GM12878 (cell line): ENCODE results near the gene ZDHHC1. TPM values are rescaled to one million over a fixed set of nuclear protein-coding genes. Genes with fewer than 3 reads are reported as not detected.

Source experiments
- ATAC-seq: fragments of 200-7000 bp; cut with Tn5 transposase; 3 replicates; pipeline ENCODE4 v1.9.1; 2020; ENCODE audit warnings: mild to moderate bottlenecking, moderate library complexity
- BruUV-seq: library from RNA; stranded (reverse); fragments of 400-500 nt; replicated peaks from 2 replicates; lab custom pipeline; 2021; lab: Mats Ljungman, UMichigan
- CTCF ChIA-PET: fragments of 300-600 bp; sonication (Branson Sonifier 250); formaldehyde crosslinking; extraction: SDS; loops from one replicate; lab custom pipeline; 2021; ENCODE audit warnings: inconsistent platforms; lab: Yijun Ruan, JAX
- POLR2A ChIA-PET: fragments of 350-600 bp; formaldehyde crosslinking; extraction: SDS; loops from one replicate; lab custom pipeline; 2021; ENCODE audit warnings: inconsistent platforms; lab: Charles Lee
- RAD21 ChIA-PET: fragments of 300-600 bp; sonication (Branson Sonifier 250); formaldehyde crosslinking; loops from one replicate; lab custom pipeline; 2023; ENCODE audit warnings: antibody characterized with exemption; ENCODE audit not compliant: unreplicated experiment; lab: Charles Lee
- SMC1A ChIA-PET: fragments of 300-600 bp; sonication (Branson Sonifier 250); formaldehyde crosslinking; loops from one replicate; lab custom pipeline; 2023; ENCODE audit not compliant: unreplicated experiment, uncharacterized antibody; lab: Charles Lee
- DNase-seq: peaks from one replicate; pipeline ENCODE4 v3.0.0-alpha.2; 2011; ENCODE audit warnings: low read depth, low spot score
- FAIRE-seq: peaks from 3 replicates; lab custom pipeline; 2011; peaks lifted over from hg19 to GRCh38; lab: Jason Lieb, UNC
- H2AFZ ChIP-seq: 2 replicates; pipeline ENCODE4 v1.6.0; 2011; ENCODE audit warnings: low read depth, low read length, control low read depth; ENCODE audit not compliant: control insufficient read depth
- H3K27ac ChIP-seq: 2 replicates; pipeline ENCODE4 v1.5.1; 2011; ENCODE audit warnings: control low read depth; ENCODE audit not compliant: control insufficient read depth, insufficient read depth
- H3K27me3 ChIP-seq, 2 experiments: replicated peaks in 1 of 2; 2 replicates each; pipeline versions ENCODE4 v1.6.0 to v1.6.1; 2011; ENCODE audit warnings: low read length in 1 of 2; ENCODE audit not compliant: control insufficient read depth in 2 of 2, insufficient read depth in 2 of 2
- H3K36me3 ChIP-seq, 2 experiments: 2 replicates each; pipeline ENCODE4 v1.5.1; 2011; ENCODE audit warnings: low read length in 1 of 2; ENCODE audit not compliant: control insufficient read depth in 2 of 2, insufficient read depth in 2 of 2
- H3K4me1 ChIP-seq: 2 replicates; pipeline ENCODE4 v1.6.1; 2011; ENCODE audit warnings: mild to moderate bottlenecking, low read length, moderate library complexity, mixed read lengths; ENCODE audit not compliant: control insufficient read depth, insufficient read depth
- H3K4me2 ChIP-seq: 2 replicates; pipeline ENCODE4 v1.6.0; 2011; ENCODE audit warnings: control low read depth; ENCODE audit not compliant: control insufficient read depth, insufficient read depth
- H3K4me3 ChIP-seq: fragments of 200-600 bp; sonication (generic); 2 replicates; pipeline ENCODE4 v1.5.1; 2016
- H3K79me2 ChIP-seq: 2 replicates; pipeline ENCODE4 v1.6.0; 2011; ENCODE audit warnings: low read length; ENCODE audit not compliant: control insufficient read depth, insufficient read depth
- H3K9ac ChIP-seq: 2 replicates; pipeline ENCODE4 v1.8.0; 2011; ENCODE audit warnings: low read length, control low read depth, mixed read lengths; ENCODE audit not compliant: control insufficient read depth, insufficient read depth
- H3K9me3 ChIP-seq: replicated peaks from 3 replicates; pipeline ENCODE4 v1.5.1; 2011; ENCODE audit warnings: mild to moderate bottlenecking, low read length; ENCODE audit not compliant: control insufficient read depth, insufficient read depth
- H4K20me1 ChIP-seq: 2 replicates; pipeline ENCODE4 v1.6.0; 2011; ENCODE audit not compliant: control insufficient read depth, insufficient read depth
- ATF7 ChIP-seq: fragments of 450-650 bp; IDR thresholded peaks from 2 replicates; pipeline ENCODE4 v1.6.1; 2016; ENCODE audit warnings: low read depth, mild to moderate bottlenecking
- CTCF ChIP-seq, 3 experiments: IDR thresholded peaks in 2 of 3; conservative IDR thresholded peaks in 1 of 3; 2 replicates each; pipeline ENCODE4 v1.5.1; 2011; ENCODE audit warnings: low read depth in 3 of 3, low read length in 3 of 3, mild to moderate bottlenecking in 3 of 3, control low read depth in 2 of 3, moderate library complexity in 2 of 3, inconsistent platforms in 1 of 3, mixed read lengths in 1 of 3; ENCODE audit not compliant: control insufficient read depth in 2 of 3, insufficient read depth in 1 of 3; ENCODE audit errors: extremely low read depth in 1 of 3
- HCFC1 ChIP-seq: fragments of 150-350 bp; IDR thresholded peaks from 2 replicates; pipeline ENCODE4 v1.6.1; 2014; ENCODE audit warnings: low read length
- RAD21 ChIP-seq: IDR thresholded peaks from 2 replicates; pipeline ENCODE4 v1.6.1; 2011; ENCODE audit warnings: mild to moderate bottlenecking, low read depth, low read length, moderate library complexity; ENCODE audit not compliant: insufficient read depth
- RCOR1 ChIP-seq: conservative IDR thresholded peaks from 2 replicates; pipeline ENCODE4 v1.6.1; 2012; ENCODE audit warnings: low read depth, low read length, improper control_type of control experiment
- SMC3 ChIP-seq: IDR thresholded peaks from 2 replicates; pipeline ENCODE4 v1.6.1; 2011; ENCODE audit warnings: low read length, improper control_type of control experiment, borderline replicate concordance
- YY1 ChIP-seq: IDR thresholded peaks from 2 replicates; pipeline ENCODE4 v1.6.1; 2011; ENCODE audit warnings: low read depth, mild to moderate bottlenecking, low read length
- ZNF384 ChIP-seq: IDR thresholded peaks from 2 replicates; pipeline ENCODE4 v1.6.1; 2012; ENCODE audit warnings: low read depth, mild to moderate bottlenecking, low read length, improper control_type of control experiment, borderline replicate concordance
- in situ Hi-C: fragments of 300-500 bp; cut with MboI; formaldehyde crosslinking; loops from 9 replicates; pipeline ENCODE4 v1.14.3; 2018; ENCODE audit warnings: mixed read lengths
- intact Hi-C: fragments of 100-400 bp; cut with micrococcal nuclease; formaldehyde crosslinking; loops from one replicate; pipeline ENCODE4 v1.14.2; 2022; ENCODE audit not compliant: unreplicated experiment
- polyA plus RNA-seq, 11 experiments: library from polyadenylated mRNA; depleted of rRNA in 4 of 11; unstranded in 6 of 11; stranded (reverse) in 5 of 11; fragments of >200 nt; fragmentation: Nextera tagmentation in 4 of 11; fragmentation: Illumina TruSeq in 1 of 11; extraction: Ambion mirVana in 4 of 11; extraction: Trizol in 1 of 11; gene quantifications; 1 replicate in 1 of 11; 2 replicates in 10 of 11; pipeline versions ENCODE4 v1.2.1 to v1.2.3, GENCODE V29; 2011 to 2016; ENCODE audit warnings: inconsistent platforms in 2 of 11, missing spikeins in 2 of 11, low read depth in 1 of 11
- total RNA-seq, 4 experiments: library from RNA; depleted of rRNA in 3 of 4; stranded (reverse); fragments of >200 nt in 3 of 4; fragmentation: Illumina TruSeq in 1 of 4; extraction: Trizol in 1 of 4; gene quantifications; 2 replicates each; pipeline versions ENCODE4 v1.2.1 to v1.2.3, GENCODE V29; 2013 to 2021

The ZDHHC1 gene
- total and polyA plus RNA-seq, 10 of the 15 experiments (the other 5 are each of a cell fraction or from before 2014, with no cell fraction given): 0.07 to 1.2 (median 0.66) TPM; not detected in 2

GRCh38 chr16:67349172-67349571, 67.1 kb downstream of the ZDHHC1 start:
- DNase-seq: no peak
- ChIA-PET RAD21 (interaction anchor here (1.2 kb wide), 1 partner anchor 89 kb away, joined by 3 read pairs; no protein-coding TSS in a partner anchor), POLR2A (no interaction called here), SMC1A (interaction anchor here (0.9 to 2.6 kb wide), 3 partner anchors 10 to 111 kb away, joined by 3 to 11 read pairs (median 3); no protein-coding TSS in a partner anchor), CTCF (interaction anchor here (0.6 to 1.5 kb wide), 5 partner anchors 10 to 113 kb away, joined by 3 to 5 read pairs (median 4); no protein-coding TSS in a partner anchor)
- in situ Hi-C loops (no loop called here), intact Hi-C loops (loop anchor here (5.0 kb wide), 1 partner anchor 118 kb away; no protein-coding TSS in a partner anchor)
- FAIRE-seq: no peak
- no peak overlapping the region for H3K4me3 ChIP-seq
- H4K20me1 ChIP-seq: no peaks in the 10 kb centered on the region
- H3K4me2 ChIP-seq: no peak overlapping the region
- no peak overlapping the region for H2AFZ ChIP-seq
- H3K27me3 ChIP-seq: no peaks in the 10 kb centered on the region
- no peak overlapping the region for H3K27ac ChIP-seq
- no peaks in the 10 kb centered on the region for H3K9me3 ChIP-seq
- BruUV-seq: no TSS peak
- H3K9ac ChIP-seq: no peak overlapping the region
- ATAC-seq: peak; percentile 83
- TF ChIP-seq ATF7: no peak
- no peak for TF ChIP-seq RCOR1
- TF ChIP-seq HCFC1: no peak
- peak; percentile 61; the same call in 1 of the 2 replicates for TF ChIP-seq ZNF384
- peak; percentile 54; the same call in 1 of the 2 replicates for TF ChIP-seq RAD21
- peak in 2 of 3 experiments; percentile 34 to 38; a peak in 3 of 6 replicates for TF ChIP-seq CTCF (IDR thresholded peaks at IDR 0.05 in 2 of 3, conservative IDR thresholded peaks at IDR 0.05 in 1 of 3; ENCODE audit: control insufficient read depth in 2 of 3, extremely low read depth in 1 of 3, insufficient read depth in 1 of 3, low read depth in 3 of 3, low read length in 3 of 3)
- TF ChIP-seq YY1: no peak
- peak; percentile 39; the same call in 1 of the 2 replicates for TF ChIP-seq SMC3
- no peaks in the 10 kb centered on the region for H3K4me1 ChIP-seq
- H3K79me2 ChIP-seq: no peaks in the 10 kb centered on the region
- no peaks in the 10 kb centered on the region for H3K36me3 ChIP-seq
